ACHN (cell line): ENCODE measurements around the gene SSTR3.
"Not testable (repeated sequence)": the region's sequence is repeated elsewhere in the genome, so short reads cannot be mapped to it uniquely, and the experiment has no call there.

Experiments used
- DNase-seq: peaks from one replicate; pipeline ENCODE4 v3.0.0-alpha.2; 2015
- in situ Hi-C: cut with HindIII; loops from 2 replicates; pipeline ENCODE4 v1.10.0; 2017; ENCODE audit warnings: low sequenced_read_pairs, low pct_ligation_motif_present, low pct_unique_long_range_greater_than_20kb

SSTR3 gene

GRCh38 chr22:37203354-37204044 lies 8.8 kb downstream of the SSTR3 start:
- no peak for DNase-seq
- in situ Hi-C loops = no loop called here

- in situ Hi-C loops = no loop called here
- no peak for DNase-seq
Observed at GRCh38 chr22:37202716-37203115, 9.6 kb downstream of the SSTR3 start.

- DNase-seq = no peak
- in situ Hi-C loops = no loop called here
Observed at GRCh38 chr22:37202001-37202555, 10.2 kb downstream of the SSTR3 start.

GRCh38 chr22:37201443-37201820 lies 10.8 kb downstream of the SSTR3 start:
- DNase-seq, in situ Hi-C loops: not testable (repeated sequence)

- DNase-seq = no peak
- in situ Hi-C loops = no loop called here
Observed at GRCh38 chr22:37199760-37200108, 12.5 kb downstream of the SSTR3 start.

GRCh38 chr22:37199103-37199759 lies 13.0 kb downstream of the SSTR3 start:
- in situ Hi-C loops = no loop called here
- DNase-seq = peak; percentile 95

- peak; percentile 78 for DNase-seq
- in situ Hi-C loops = no loop called here
Observed at GRCh38 chr22:37198258-37199102, 13.8 kb downstream of the SSTR3 start.

GRCh38 chr22:37197451-37198257 lies 14.6 kb downstream of the SSTR3 start:
- in situ Hi-C loops = no loop called here
- DNase-seq = peak; percentile 77

- peak; percentile 81 for DNase-seq
- in situ Hi-C loops = no loop called here
Observed at GRCh38 chr22:37196539-37197450, 15.5 kb downstream of the SSTR3 start.

GRCh38 chr22:37195921-37196320 lies 16.4 kb downstream of the SSTR3 start:
- in situ Hi-C loops = no loop called here
- DNase-seq = no peak

- in situ Hi-C loops = no loop called here
- no peak for DNase-seq
Observed at GRCh38 chr22:37194750-37195149, 17.5 kb downstream of the SSTR3 start.

GRCh38 chr22:37193629-37194191 lies 18.6 kb downstream of the SSTR3 start:
- DNase-seq = no peak
- in situ Hi-C loops = no loop called here

GRCh38 chr22:37192741-37193140 lies 19.5 kb downstream of the SSTR3 start:
- no peak for DNase-seq
- in situ Hi-C loops = no loop called here

GRCh38 chr22:37192204-37192603 lies 20.1 kb downstream of the SSTR3 start:
- no peak for DNase-seq
- in situ Hi-C loops = no loop called here

GRCh38 chr22:37190262-37190780 lies 22.0 kb downstream of the SSTR3 start:
- in situ Hi-C loops = no loop called here
- DNase-seq = no peak

GRCh38 chr22:37188901-37189466 lies 23.3 kb downstream of the SSTR3 start:
- peak; percentile 25 for DNase-seq
- in situ Hi-C loops = no loop called here
